Measurements from ENCODE around the gene COL26A1.
"Not testable (repeated sequence)": the region's sequence is repeated elsewhere in the genome, so short reads cannot be mapped to it uniquely, and the experiment has no call there.

COL26A1 gene

DNA sequence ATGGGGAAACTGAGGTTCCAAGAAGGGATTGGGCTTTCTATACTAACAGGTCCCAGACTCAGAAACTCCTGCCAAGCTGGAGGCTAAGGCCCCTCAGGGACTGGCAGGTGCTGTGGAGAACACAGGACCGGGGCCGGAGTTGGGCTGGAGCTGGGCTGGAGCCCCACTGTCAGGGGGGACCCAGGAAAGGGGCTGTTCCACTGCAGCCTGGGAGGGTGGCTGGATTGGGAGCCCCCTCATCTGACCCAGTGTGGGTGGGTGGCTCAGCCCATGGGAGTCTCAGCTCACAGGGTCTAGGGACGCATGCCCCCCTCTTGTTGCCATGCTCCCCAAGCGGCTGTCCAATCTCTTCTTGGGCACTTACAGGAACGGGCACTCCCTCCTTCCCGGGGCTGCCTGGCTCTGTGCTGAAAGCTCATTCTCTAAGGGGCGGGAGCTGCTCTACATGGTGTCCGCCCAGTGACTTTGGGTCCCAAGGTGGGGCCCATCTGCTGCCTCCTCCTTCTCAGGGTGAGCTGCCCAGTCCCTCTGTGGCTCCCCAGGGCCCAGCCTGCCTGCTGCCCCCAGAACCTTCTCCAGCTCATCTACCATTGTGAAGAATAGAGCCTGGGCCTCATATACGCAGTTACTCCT, 139.9 kb downstream of the COL26A1 start:
- no peak for DNase-seq

DNA sequence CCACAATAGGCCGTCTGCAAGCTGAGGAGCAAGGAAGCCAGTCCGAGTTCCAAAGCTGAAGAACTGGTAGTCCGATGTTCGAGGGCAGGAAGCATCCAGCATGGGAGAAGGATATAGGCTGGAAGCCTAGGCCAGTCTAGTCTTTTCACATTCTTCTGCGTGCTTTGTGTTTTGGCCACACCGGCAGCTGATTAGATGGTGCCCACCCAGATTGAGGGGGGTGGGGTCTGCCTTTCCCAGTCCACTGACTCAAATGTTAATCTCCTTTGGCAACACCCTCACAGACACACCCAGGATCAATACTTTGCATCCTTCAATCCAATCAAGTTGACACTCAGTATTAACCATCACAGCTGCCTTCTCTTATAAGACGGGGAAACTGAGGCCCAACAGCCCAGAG, 142.8 kb downstream of the COL26A1 start:
- DNase-seq: not testable (repeated sequence)

DNA sequence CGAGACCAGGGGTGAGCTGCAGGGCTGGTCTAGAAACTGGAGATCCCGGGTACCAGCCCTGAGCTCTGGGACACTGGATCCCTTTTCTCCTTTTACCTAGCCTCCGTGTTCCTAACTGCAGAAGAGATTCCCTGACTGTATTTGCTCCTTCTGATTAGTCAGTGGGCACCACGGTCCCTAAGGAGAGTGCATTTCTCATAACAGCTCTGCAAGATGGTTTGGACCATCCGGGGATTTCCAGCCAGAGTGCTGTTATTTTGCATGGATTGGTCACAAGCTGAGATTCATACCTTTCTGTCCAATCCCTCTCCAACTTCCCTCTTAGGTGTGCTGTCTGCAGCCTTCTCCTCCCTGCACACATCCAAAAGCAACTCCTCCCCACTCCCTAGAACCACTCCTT, 143.9 kb downstream of the COL26A1 start:
- DNase-seq: no peak

DNA sequence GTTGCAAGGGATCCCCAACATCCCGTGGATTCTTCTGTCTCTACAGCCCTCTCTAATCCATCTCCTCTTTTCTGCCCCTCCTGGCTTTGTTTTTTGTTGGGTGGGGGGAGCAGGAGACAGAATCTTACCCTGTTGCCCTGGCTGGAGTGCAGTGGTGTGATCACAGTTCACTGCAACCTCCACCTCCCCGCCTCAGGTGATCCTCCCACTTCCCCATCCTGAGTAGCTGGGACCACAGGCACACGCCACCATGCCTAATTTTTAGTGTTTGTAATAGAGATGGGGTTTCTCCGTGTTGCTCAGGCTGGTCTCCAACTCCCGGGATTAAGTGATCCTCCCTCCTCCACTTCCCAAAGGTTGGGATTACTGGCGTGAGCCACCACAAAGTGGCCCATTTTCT, 144.7 kb downstream of the COL26A1 start:
- no peak for DNase-seq

DNA sequence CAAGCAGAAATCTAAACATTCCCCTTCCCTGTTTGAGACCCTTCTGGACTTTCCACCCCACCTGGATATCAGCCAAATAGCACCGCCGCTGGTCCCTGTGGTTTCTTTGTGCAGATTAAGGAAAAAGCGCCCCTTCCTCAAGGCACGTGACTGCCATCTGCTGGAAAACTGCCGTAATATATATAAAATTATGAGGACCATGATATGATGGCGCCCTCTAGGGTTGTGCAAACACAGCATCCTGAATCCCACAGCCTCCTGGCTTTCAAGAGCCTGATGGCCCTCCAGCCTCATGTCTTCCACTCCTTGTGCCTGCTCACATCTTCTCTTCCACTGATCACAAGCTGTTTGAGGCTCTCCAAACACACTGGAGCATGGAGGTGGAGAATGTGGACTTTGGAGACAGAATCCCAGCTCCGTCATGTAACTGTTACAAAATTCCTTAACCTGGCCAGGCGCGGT, 145.1 kb downstream of the COL26A1 start:
- DNase-seq: no peak

DNA sequence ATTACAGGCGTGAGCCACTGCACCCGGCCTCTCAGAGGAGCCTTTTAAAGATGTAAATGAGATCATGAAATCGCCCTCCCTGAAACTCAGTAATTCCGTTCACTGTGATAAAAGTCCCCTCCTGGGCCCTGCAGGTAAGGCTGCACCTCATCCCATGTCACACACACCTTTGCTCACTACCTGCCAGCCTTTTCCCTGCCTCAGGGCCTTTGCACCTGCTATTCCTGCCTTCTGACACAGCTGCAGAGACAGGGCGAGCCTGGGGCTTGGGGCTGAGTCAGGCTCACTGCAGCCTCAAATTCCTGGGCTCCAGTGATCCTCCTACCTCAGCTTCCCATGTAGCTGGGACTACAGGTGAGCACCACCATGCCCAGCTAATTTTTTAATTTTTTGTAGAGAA, 147.6 kb downstream of the COL26A1 start:
- no peak for DNase-seq

DNA sequence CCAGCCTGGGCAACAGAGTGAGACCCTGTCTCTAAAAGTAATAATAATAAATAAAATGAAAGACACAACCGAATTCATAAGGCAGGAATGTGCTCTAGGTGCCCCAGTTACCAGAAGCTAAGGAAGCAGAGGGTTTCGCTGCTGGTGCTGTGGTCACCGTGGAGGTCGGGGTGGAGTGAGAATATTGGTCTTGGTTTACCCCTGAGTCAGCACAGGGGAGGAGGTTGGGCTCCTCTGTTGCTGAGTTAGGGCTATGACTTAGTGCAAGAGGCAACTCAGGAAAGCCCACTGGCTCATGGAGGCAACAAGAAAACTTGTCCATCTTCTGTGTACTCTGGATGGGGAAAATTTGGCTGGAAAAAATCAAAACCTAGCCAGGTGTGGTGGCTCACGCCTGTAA, 149.3 kb downstream of the COL26A1 start:
- no peak for DNase-seq

DNA sequence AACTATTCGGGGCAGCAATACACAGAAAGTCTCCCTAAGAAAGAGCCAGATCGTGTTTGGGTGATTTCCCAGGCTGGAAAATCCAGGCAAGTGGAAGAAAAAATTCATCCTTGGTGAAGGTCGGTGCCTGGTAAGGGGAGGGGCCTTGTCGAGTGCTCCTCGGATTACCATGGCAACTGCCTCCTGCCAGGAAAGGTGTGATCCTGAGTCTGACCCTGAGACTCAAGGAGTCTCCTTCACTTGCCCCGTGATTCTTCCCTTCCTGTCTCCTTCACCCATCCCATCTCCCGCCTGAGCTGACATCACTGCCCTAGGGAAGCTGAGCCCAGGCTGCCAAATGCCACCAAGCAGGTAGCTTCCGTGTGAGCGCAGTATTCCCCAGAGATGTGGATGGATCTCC, 154.2 kb downstream of the COL26A1 start:
- no peak for DNase-seq

DNA sequence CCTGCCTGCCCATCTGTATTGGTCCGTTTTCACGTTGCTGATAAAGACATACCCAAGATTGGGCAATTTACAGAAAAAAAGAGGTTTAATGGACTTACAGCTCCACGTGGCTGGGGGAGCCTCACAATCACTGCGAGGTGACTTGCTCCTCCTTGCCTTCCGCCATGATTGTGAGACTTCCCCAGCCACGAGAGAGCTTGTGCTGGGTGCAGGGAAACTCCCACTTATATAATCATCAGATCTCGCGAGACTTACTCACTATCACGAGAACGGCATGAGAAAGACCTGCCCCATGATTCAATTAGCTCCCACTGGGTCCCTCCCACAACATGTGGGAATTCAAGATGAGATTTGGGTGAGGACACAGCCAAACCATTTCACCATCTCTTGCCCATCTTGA, 154.6 kb downstream of the COL26A1 start:
- no peak for DNase-seq

DNA sequence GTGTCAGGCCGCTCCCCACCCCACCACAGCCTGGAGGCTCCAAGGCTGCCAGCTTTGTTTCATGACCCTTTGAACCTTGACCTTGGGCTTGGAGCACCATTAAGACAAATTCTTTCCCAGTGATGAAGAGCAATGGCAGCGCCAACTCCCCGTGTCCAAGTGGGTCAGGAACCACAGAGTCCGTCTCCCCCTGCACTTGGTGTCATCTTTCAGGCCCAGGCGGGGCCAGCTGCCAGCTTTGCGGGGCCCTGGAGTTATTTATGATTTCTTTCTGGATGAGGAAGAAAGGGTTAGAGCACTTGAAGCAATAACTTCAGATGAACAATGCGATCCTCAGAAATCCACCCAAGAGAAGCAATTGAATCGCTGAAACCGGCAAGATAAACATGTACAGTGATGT, 155.7 kb downstream of the COL26A1 start:
- no peak for DNase-seq

DNA sequence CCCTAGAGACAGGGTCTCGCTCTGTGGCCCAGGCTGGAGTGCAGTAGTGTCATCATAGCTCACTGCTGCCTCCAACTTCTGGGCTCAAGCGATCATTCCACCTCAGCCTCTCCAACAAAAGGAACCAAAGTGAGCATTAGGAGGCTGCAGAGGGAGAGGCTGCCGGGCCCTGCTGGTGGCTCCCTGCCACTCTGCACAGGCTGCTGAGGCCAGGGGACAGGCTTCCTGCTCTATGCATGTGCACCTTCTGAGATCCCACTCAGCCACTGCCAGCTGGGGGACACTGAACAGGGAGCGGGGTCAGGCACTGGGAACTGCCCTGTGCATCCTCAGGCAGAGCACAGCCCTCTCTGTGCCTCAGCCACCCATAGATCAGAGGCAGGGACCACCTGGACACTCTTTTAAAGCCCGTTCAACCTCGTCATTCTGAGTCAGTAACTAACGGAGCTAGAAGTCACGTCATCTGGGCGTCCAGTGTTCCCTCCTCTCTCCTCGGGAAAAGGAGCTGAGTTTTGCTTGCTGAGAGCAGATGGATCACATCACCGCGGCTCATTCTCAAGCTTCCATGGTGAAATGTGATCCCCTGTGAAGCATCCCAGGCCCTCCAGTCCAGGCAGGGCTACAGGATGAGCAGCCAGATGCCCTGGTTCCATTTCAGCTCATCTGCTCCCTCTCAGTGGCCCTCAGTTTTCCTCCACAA, 156.8 kb downstream of the COL26A1 start:
- no peak for DNase-seq

DNA sequence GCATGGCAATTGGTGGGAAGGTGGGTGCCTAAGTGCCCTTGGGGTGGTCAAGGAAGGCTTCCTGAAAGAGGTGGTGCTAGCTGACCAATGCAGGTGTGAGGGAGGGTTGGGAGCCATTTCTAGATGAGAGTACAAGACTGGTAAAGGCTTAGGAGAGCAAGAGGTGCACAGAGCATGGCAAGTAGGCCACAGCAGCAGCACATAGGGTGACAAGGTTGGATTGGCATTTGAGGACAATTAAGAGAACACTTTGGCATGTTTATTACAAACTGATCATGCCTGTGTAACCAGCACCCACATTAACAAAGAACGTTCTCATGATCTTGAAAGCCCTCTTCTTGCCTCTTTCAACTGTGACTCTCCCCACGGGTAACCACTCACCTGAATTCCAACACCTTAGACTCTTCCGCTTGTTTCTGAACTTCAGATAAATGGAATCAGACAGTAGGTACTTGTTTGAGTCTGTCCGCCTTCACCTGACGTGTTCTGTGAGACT, 158.8 kb downstream of the COL26A1 start:
- no peak for DNase-seq

DNA sequence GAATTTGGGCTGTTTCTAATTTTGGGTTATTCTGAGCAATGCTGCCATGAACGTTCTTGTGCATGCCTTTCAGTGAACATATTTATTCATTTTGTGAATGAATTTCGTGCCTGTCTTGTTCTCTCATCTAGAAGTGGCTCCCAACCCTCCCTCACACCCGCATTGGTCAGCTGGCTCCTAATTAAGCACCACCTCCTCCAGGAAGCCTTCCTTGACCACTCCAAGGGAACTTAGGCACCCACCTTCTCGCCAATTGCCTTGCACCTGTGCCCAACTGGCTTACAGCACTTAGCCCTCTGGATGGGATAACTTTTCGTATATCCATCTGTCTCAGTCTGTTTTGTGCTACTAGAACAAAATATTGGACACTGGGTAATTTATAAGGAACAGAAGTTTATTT, 159.3 kb downstream of the COL26A1 start:
- DNase-seq: no peak

DNA sequence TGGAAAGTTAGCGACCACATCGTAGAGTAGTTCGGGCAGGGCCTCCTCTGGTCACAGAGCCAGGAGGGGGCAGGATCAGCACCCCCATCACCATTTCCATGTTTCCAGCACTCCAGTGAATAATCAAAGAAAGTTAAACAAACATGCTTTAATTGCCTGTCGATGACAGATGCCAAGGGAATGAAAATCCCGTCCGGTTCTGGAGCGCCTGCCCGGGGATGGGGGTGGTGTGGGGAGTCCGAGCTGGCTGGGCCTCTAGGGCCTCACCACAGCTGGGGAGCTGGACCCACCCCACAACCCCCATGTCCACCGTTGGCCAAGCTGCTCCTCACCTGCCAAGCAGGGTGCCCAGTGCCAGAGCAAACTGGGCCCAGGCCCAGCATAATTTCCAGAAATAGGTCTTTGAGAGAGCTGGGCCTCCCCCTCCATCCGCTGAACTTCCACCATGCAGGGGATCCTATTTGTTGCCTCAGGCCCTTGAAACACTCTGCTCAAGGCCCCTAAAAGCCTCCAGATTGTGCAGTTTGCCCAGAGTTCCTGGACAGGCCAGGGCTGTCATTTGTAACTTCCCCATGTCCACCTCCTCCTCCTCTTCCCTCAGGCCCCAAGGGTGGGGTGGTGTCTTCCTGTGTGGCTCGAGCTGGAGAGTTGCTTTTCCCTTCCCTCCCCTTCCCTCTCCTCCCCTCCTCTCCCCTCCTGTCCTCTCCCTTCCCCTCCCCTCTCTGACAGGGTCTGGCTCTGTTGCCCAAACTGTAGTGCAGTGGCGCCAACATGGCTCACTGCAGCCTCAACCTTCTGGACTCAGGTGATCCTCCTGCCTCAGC, 165.4 kb downstream of the COL26A1 start:
- no peak for DNase-seq

DNA sequence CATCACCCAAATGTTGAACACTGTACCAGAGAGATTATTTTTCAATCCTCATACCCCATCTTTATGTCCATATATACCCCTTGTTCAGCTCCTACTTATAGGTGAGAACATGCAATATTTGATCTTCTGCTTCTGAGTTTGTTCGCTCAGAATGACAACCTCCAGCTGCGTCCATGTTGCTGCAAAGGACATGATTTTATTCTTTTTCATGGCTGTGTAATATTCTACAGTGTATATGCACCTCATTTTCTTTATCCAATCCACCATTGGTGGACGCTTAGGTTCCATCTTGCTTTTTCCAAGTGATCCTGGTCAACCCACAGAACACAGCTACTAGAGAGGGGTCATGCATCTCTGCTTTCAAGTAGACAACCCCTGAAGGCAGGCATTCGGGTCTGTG, 166.9 kb downstream of the COL26A1 start:
- no peak for DNase-seq

DNA sequence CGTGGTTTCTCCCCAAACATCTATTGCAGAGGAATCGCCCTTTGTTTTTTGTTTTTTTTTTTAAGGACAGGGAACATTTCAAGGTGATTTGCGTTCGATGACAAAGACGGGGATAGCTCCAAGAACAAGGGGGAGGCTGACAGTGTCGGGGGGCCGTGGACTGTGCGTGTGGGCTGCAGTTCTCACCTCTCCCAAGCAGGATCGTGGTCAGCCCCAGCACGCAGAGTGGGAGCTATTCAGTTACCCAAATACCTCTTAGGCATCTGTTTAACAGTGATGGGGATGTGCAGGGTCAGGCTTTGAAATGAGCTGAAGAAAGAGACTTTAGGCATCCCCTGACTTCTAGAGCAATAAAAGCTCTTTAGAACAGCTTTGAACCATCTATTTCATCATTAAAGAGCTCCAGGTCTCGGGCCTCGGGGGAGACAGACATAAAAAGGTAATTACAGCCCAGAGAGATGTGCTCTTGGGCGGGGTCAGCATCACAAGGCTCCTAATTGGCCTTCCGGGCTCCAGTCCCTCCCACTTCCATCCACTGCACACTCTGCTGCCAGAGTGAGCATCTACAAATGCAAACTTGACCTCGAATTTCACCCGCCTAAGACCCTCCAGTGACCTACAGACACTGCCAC, 169.2 kb downstream of the COL26A1 start:
- no peak for DNase-seq

DNA sequence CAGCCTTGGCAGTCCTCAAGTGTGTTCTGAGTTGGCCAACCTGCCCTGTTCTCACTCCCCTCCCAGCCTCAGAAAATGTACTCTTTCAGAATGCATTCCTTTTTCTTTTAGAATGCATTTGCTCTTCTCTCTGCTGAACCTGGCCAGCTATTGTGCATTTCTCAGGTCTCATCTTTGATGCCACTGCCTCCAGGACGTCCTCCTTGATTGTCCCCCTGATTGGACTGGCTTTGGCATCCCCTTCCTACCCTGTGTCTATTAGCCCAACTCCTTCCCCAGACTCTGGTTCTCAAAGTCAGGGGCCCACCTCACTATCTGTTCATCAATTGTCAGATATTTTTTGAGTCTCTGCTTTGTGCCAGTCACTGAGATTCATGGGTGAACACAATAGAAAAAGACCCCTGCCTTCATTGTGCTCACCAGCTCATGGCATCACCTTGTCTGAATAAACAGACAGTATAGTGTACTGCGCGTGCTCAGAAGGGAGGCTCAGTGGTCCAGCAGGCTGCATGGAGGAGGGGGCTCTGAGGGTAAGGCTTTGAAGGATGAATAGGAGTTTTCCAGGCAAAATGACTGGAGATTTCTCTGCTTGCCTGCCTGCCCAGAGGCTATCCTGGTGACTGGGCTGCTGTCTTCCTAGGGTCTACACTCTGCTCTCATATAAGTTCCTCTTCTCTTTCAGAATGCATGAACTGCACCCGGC, 169.9 kb downstream of the COL26A1 start:
- DNase-seq: no peak

DNA sequence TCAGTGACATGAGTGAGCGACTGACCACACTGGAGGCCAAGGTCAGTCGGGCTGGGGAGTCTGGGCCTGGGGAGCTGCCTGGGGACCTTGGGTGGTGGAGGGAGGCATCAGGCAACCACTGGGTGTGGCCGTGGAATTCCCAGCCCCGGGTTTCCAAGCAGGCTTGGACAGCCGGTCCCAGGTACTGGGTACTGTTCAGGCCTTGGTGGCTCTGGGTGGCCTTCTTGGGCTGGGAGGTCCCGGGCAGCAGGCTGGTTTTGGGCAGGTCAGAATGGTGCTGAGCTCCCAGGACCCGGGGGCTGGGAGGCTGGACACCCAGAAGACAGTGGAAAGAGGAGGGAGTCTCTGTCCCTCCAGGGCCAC, 170.4 kb downstream of the COL26A1 start:
- no peak for DNase-seq

DNA sequence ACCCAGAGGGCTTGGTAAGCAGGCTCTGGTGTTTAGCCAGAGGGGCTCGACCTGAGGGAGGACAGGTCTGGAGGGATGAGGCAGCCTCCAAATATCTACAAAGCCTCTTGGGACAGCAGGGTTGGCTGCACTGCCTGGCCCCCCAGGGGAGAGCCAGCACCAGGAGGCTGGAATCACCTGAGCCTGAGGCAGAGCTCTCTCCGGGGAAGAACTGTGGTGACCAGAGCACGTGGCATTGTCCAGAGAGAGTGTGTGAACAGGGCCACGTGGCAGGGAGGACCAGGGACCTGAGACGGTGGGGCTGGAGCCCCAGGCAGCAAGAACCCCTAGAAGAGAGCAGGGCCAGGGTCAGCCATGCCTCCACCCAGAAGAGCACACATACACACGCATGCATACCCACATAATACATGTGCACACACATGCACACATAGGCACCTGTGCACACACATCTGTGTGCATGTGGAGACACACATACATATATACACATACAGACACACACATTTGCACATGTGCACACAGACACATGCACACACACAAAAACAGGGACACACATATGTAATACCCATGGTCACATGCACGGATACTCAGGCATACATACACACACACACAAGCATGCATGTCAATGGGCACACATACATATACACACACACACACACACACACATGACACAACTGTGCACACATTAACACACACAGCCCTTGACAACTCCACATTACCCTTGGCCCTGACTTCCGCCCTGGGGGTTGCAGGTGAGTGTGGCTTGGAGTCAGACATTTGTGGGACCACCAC, 171.5 kb downstream of the COL26A1 start:
- DNase-seq: no peak

DNA sequence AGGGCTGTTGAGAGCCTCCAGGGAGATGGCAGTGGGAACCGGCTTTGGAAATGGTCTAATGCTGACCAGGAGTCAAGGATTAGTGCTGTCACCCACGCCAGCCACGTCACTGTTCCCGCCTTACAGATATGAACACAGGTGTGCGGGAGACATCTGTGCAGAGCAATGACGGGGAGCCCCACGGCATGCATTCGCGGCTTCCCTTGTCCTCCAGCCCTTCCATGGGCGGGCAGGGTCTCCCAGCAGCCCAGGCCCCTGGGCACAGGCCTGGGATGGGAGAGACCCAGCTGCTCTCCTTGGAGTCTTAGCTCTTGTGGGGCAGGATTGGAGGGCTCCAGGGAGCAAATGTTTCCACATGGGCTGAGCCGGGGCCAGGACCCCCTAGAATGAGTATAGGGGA, 172.2 kb downstream of the COL26A1 start:
- no peak for DNase-seq

DNA sequence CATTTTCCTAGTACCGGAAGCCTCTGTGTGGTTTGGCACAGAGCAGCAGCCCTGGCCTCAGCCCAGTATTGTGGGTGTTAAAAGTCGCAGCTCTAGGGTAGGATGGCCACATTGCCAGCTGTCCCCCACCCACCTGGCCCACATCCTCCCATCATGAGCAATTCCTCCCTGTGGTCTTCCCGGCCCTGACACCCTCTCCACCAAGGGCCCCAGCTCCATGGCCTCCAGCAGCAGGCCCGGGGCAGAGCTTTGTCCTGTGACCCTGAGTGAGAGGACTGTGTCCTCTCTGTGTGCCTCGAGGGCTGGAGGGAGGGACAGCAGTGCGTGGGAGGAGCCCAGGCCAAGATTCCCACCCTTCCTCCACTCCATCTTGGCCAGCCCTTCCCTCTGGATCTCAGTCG, 172.7 kb downstream of the COL26A1 start:
- DNase-seq: no peak

DNA sequence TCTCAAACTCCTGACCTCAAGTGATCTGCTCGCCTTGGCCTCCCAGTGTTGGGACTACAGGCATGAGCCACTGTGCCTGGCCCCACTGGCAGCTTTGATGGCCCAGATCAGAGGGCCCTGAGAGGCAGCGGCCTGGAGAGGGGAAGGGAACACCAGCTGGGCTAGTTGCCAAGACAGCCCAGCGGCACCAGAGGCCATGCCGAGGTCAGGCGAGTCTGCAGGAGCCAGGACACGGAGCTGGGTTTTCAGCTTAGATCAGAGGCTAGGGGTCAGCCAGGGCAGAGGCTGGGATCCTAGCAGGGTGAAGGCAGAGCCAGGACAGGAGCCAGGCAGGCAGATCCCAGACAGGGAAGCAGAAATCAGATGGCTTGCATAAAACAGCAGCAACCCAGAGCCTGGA, 173.6 kb downstream of the COL26A1 start:
- no peak for DNase-seq

All from activated effector memory CD4-positive, alpha-beta T cell treated with Interleukin-2 at 50 U/mL for 16 hours (primary cell).